Astrocyte of the spinal cord (primary cell): ENCODE data around the gene TRERF1.

Experiments
- DNase-seq: peaks from one replicate; pipeline ENCODE4 v3.0.0; 2011; ENCODE audit warnings: low read depth, low spot score
- H3K4me3 ChIP-seq: 2 replicates; pipeline ENCODE4 v1.5.1; 2011; ENCODE audit warnings: low read depth, mild to moderate bottlenecking, low read length, moderate library complexity
- CTCF ChIP-seq: IDR thresholded peaks from 2 replicates; pipeline ENCODE4 v1.5.1; 2012; ENCODE audit warnings: low read depth, mild to moderate bottlenecking, low read length, inconsistent platforms
- in situ Hi-C: cut with HindIII; loops from 2 replicates; pipeline ENCODE4 v1.10.0; 2017; ENCODE audit warnings: low sequenced_read_pairs

The TRERF1 gene

GRCh38 chr6:42418724-42419123, 33.0 kb downstream of the TRERF1 start:
- no peak for DNase-seq
- no peak overlapping the region for H3K4me3 ChIP-seq
- TF ChIP-seq CTCF: no peak
- in situ Hi-C loops: no loop called here

- H3K4me3 ChIP-seq: no peak overlapping the region
- in situ Hi-C loops: no loop called here
- DNase-seq: peak; percentile 72
- no peak for TF ChIP-seq CTCF
Observed at GRCh38 chr6:42417641-42418112, 34.0 kb downstream of the TRERF1 start.

DNA sequence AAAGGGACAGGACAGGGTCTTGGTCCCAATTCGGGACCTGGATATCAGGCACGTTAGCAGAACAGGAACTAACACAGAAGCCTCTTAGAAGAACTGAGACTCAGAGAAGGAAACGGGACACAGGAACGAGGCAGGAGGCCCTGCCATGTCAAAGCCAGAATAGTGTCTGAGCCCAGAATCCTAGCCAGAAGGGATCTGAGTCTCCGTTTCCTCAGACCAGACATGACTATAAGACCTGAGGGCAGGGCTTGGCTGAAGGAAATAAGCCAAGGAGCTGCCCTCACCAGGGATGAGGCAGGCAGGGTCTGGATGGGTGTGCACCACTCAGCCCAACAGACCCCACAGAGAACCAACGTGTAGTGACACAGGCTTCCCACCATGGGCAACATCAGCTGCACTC, 40.3 kb downstream of the TRERF1 start:
- DNase-seq: no peak

DNA sequence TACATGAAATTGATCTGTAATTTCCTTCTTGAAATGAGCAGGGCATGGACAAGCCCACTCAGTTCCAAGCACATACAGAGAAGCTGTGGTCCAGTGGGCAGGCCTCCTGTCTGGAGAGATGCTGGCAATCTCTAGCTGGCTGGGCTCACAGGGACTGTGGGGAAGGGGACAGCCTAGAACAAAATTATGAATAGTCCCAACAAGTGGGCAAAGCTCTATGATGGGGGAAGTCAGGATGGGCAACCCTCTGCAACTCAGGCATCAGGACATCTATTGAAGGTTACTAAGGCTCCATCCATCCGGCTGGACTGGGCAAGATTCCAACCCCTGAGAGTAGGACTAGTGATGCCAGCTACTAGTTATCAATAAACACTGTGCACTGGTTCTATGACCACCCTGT, 40.9 kb downstream of the TRERF1 start:
- no peak overlapping the region for H3K4me3 ChIP-seq
- in situ Hi-C loops: no loop called here
- no peak for DNase-seq
- TF ChIP-seq CTCF: no peak

More for the DNA sequence above, 40.3 kb downstream of the TRERF1 start:
- no peak for TF ChIP-seq CTCF
- in situ Hi-C loops: no loop called here
- H3K4me3 ChIP-seq: no peak overlapping the region

- DNase-seq: no peak
- in situ Hi-C loops: no loop called here
- no peak overlapping the region for H3K4me3 ChIP-seq
- no peak for TF ChIP-seq CTCF
Observed at GRCh38 chr6:42409581-42409980, 42.1 kb downstream of the TRERF1 start.

DNA sequence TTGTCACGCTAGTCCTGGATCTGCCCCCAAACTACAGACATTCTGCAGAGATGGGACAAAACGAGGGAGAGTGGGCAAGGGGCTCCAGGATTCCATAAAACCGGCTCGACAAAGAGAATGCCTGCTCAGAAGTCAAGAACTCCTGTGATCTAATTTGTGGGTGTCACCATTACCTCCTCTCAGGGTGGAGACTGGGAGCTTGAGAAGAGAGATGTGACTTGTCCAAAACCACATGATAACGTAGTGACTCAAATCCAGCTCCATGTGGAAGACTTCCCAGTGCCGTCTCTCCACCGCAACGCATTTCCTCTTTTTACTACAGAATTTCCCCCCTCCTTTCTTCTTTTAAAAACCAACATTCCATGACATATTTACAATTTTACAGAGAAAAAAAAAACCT, 44.3 kb downstream of the TRERF1 start:
- DNase-seq: peak; percentile 85
- no peak overlapping the region for H3K4me3 ChIP-seq
- in situ Hi-C loops: no loop called here
- TF ChIP-seq CTCF: no peak
